NCI-H1105 treated with DMSO at 0.1 percent for 48 hours (cell line): ENCODE data around the gene OLAH.

Source experiments
- DNase-seq: peaks from one replicate; lab custom pipeline; 2025; lab: John Stamatoyannopoulos, UW

The OLAH gene

GRCh38 chr10:15069230-15069629 lies 25.5 kb downstream of the OLAH start:
- no peak for DNase-seq

DNA sequence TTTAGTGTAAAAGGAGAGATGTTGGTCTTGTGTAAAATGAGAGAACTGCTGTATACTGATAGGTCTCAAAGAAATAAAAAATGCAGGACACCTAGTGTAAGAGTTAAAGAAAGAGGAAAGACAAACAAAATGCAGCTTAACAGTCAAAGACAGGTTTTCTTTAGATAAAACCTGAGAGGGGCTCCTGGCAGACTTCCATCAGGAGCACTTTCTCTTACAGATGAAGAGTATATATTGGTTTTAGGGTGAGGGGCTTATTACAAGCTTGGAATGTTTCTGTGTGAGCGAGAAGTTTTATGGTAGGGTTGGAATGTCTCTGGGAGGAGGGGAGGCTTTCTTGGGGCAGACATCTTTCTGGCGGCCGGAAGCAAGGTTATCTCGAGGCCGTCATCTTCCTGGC lies 28.6 kb downstream of the OLAH start:
- DNase-seq: no peak

GRCh38 chr10:15075421-15075820 lies 31.7 kb downstream of the OLAH start:
- no peak for DNase-seq

DNA sequence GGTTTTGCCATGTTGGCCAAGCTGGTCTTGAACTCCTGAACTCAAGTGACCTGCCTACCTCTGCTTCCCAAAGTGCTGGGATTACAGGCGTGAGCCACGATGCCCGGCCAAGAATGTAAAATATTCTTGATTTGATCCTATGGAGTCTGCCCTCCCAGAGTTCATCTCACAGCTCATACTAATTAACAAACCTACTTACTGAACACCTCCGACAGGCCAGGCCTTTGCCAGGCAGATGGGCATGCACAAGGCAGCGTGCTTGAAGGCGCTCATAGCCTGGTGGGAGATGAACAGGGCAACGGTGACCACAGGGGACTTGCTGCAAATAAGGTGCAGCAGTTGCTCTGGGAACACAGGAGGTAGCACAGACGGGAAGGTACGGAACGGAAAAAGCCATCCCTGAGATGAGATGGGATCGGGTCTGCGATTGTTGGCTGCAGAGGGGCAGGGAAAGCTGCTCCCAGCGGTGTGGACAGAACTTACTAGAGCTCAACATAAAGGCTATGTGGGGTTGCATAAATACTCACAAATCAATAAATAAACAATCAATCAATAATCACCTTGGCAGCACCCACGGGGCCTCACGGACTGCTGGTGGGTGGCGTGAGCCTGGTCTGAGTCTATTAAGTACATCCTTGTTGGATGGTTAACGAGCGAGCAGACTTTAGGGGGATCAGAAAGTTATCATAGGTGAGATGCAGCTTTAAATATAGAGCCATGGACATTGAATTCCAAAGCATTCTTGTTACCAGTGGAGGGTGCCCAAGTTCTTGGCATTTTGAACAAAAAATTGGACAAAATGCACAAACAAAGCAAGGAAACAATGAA lies 40.1 kb downstream of the OLAH start:
- DNase-seq: no peak

DNA sequence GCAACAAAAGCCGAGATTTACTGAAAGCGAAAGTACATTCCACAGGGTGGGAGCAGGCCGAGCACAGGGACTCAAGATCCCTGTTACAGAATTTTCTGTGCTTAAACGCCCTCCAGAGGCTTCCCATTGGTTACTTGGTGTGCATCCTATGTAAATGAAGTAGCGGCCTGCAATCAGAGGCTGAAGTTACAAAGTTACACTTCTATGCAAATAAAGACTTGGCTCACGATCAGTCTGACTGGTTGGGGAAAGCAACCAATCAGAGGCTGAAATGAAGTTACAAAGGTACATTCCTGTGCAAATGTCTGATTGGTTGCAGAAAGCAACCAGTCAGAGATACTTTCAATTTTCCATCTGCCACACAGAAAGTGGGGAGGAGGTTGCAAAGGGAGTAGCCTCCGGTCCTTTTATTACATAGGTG lies 40.8 kb downstream of the OLAH start:
- DNase-seq: peak; percentile 10

- DNase-seq: peak; percentile 75
Observed at GRCh38 chr10:15088428-15089261, 44.9 kb downstream of the OLAH start, which contains the start of gene ACBD7. TSS of gene ACBD7 (minus strand) at chr10:15088776. CDS start at chr10:15088728, 48 bp downstream.

DNA sequence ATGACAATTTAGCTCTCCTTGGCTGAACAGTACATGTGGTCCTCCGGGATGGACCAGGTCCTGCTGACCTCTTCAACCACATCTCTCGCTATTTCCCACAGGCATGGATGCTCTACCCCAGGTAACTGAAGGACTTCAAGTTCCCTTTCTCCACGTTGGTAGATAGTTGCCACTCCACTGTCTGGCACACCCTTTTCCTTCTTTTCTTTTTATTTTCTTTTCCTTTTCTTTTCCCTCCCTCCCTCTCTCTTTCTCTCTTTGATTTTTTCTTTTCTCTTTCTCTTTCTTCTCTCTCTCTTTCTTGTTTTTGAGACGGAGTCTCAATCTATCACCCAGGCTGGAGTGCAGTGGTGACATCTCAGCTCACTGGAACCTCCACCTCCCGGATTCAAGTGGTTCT lies 47.7 kb downstream of the OLAH start:
- no peak for DNase-seq

DNA sequence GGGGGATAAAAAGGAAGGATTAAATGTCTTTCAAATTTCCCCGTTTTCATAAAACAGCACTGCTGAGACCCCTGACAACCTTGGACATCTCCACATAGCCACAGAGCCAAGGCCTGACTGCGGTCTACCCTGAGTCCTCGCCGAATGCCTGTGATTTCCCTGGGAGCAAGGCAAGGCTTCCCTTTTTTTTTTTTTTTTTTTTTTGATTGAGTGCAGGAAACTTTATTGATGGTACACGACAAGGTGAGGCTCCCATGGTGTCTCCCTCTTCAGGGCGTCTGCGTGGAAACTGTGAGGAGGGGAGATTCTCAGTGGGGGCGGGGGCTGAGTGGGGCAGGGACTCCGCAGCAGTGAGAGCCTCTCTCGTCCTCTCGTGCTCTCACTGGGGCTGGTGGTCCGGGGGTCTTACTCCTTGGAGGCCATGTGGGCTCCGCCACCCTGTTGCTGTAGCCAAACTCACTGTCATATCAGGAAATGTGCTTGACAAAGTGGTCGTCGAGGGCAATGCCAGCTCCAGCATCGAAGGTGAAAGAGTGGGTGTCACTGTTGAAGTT lies 49.2 kb downstream of the OLAH start:
- no peak for DNase-seq

DNA sequence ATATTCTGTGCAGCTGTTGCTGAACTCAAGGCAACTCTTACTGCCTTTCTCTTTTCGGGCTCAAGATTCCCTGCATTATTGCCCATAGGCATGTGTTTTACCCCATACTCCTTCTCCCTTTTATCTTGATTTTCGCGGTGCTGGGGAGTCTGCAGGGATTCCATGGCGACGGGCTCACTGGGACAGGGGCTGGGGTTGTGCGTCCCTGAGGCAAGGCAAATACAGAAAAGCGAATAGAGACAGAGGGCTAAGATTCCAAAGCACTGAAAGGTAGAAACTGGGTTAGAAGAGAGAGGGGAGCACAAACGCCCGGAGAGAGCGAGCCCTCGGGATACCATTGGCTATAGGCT lies 52.9 kb downstream of the OLAH start:
- DNase-seq: no peak

DNA sequence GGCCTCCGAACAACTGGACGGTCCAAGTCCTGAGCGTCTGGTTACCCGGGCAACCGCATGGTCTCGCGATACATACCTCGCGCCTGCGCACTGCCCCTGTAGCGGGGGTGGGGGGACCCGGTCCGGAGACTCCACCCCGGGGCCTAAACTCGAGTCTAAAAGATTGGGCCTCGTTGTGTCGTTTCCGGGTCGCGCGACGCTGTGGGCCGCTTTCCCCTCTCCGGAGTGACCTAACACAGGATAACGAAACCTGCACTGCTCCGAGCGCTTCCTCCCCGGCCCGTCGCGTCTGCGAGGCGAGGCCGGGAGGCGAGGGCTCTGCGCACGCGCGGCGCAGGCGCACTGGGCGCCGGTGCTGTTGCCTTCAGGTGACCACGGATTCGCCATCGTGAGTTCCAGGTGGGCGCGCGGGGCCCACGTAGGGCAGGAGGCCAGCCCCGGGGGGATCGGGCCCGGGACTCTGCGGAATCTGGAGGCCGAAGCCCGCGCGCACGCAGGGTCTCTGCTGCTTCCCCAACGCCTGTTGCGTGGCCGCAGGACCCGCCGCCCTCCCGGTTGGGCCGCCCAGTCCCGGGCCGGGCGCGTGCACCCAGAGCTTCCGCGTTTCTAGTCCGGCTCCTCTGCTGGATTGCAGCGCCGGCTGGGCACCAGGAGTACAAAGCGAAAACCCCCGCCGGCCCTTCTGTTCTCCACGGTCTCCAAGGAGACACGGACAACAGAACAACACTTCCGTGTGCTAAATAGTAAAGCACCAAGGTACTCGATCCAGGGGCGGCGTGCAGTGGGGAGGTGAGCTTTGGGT lies 53.5 kb downstream of the OLAH start, which contains the start of gene RPP38:
Gene RPP38 (plus strand): TSS at position 345 of the 802 bp plus-strand sequence. CDS start 5,960 bp downstream, outside the sequence.
- peak; percentile 81 for DNase-seq

- no peak for DNase-seq
Observed at GRCh38 chr10:15099886-15100285, 56.1 kb downstream of the OLAH start.

GRCh38 chr10:15103513-15103912 lies 59.8 kb downstream of the OLAH start:
- no peak for DNase-seq

GRCh38 chr10:15106352-15107013 lies 62.7 kb downstream of the OLAH start:
- peak; percentile 10 for DNase-seq

GRCh38 chr10:15112657-15113056 lies 68.9 kb downstream of the OLAH start:
- DNase-seq: no peak

DNA sequence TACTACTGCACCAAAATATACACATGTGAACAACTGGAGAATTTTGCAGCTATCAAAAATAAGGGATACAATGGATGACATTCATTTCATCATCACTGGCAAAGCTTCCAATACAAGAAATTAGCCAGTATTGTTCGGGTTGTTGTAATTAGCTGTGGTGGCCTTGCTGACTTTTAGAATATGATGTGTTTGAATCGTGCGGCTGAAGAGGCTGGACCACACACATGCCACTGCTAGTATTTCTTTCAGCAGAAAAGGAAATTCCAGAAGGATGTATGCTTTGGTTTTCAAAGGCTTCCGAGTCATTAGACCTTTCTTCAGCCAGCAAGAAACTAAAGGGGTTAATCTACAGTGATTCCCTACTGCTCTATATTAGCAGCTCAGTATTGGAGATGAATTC lies 70.0 kb downstream of the OLAH start:
- no peak for DNase-seq

DNA sequence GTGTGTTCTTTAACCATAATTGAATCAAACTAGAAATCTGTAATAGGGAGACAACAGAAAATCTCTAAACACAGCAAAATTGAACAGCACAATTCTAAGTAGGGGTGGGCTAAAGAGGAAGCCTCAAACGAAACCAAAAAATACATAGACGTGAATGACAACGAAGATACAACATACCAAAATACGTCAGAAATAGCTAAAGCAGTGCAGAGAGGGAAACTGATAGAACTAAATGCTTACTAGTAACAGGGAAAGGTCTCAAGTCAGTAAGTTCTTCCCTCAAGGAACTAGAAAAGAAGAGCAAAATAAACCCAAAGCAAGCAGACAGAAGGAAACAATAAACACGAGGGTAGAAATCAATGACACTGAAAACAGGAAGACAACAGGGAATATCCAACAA lies 72.5 kb downstream of the OLAH start:
- DNase-seq: no peak

DNA sequence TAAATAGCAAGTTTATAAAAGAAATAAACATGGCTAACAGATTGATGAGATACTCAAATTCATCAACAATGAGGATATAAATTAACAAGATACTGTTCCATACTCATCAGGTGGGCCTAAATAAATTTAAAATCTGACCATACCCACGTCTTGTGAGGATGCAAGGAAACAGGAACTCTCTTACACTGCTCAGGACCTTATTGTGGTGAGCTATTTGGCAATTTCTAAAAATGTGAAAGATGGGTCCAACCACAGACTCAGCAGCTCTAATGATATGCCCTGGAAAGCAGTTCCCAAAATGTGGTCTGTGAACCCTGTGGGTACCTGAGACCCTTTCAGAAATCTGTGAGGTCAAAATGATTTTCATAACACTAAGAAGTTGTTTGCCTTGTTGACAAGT lies 74.9 kb downstream of the OLAH start:
- DNase-seq: no peak

DNA sequence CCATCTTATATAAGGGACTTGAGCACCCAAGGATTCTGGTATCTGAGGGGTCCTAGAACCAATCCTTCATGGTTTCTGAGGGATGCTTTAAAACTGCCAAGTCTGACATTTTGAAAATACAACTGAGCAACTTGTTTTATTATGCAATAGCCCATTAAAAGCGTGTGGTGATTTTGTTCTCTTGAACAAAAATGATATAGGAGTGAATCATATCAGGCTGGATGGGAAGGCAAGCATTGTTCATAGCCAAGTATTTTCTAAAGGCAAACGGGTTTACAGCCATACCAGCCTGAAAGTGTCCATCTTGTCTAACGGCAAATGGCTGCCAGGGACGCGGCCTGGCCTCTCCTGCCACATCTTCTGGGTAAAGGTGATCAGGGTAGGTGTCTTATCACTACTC lies 76.8 kb downstream of the OLAH start:
- no peak for DNase-seq

GRCh38 chr10:15121707-15122106 lies 78.0 kb downstream of the OLAH start:
- no peak for DNase-seq

GRCh38 chr10:15122477-15123030 lies 78.8 kb downstream of the OLAH start:
- DNase-seq: no peak
